ENCODE measurements around the gene STX17. TPM values are rescaled to one million over a fixed set of nuclear protein-coding genes. Genes with fewer than 3 reads are reported as not detected.

Gene STX17
- total and polyA plus RNA-seq, 10 of the 15 experiments (the other 5 are each of a cell fraction or from before 2014, with no cell fraction given), result 11.5 to 29.3 (median 20.0) TPM

DNA sequence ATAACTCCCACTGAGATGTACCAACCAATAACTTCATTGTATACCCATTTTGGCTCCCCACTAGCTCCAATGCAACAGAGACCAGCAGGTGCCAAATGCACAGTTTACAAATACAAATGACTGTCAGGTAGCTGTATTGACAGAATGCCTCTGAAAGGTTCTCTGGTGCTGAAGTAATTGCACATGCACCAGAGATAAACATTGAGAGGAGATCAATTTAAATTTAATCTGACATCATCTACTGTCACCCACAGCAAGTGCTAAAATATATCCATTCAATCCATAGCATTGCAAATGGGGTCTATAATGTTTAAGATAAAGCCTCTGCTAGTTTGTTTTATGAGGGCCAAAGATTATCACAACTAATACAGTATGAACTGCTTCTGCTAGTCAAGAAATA is 80.2 kb downstream of the STX17 start:
- TF ChIP-seq RFX5 (IDR thresholded peaks at IDR 0.05; ENCODE audit: low read depth, low read length) (no peak), ZZZ3 (IDR thresholded peaks at IDR 0.05; ENCODE audit: control insufficient read depth, insufficient read length, low read depth) (no peak), SMARCA5 (IDR thresholded peaks at IDR 0.05) (no peak), ZBTB11 (CRISPR knock-in tag; IDR thresholded peaks at IDR 0.05) (no peak), TCF3 (IDR thresholded peaks at IDR 0.05; ENCODE audit: borderline replicate concordance, insufficient read depth, low read depth, low read length) (no peak), SRF (IDR thresholded peaks at IDR 0.05; ENCODE audit: low read depth in 2 of 2, low read length in 2 of 2) (no peak), MTA2 (IDR thresholded peaks at IDR 0.05; ENCODE audit: low read depth) (no peak), ZNF592 (IDR thresholded peaks at IDR 0.05) (no peak), NR2F1 (conservative IDR thresholded peaks at IDR 0.05) (no peak), POU2F2 (IDR thresholded peaks at IDR 0.05; ENCODE audit: borderline replicate concordance, low read depth, low read length) (no peak)
- TF ChIP-seq, protein P1, sequence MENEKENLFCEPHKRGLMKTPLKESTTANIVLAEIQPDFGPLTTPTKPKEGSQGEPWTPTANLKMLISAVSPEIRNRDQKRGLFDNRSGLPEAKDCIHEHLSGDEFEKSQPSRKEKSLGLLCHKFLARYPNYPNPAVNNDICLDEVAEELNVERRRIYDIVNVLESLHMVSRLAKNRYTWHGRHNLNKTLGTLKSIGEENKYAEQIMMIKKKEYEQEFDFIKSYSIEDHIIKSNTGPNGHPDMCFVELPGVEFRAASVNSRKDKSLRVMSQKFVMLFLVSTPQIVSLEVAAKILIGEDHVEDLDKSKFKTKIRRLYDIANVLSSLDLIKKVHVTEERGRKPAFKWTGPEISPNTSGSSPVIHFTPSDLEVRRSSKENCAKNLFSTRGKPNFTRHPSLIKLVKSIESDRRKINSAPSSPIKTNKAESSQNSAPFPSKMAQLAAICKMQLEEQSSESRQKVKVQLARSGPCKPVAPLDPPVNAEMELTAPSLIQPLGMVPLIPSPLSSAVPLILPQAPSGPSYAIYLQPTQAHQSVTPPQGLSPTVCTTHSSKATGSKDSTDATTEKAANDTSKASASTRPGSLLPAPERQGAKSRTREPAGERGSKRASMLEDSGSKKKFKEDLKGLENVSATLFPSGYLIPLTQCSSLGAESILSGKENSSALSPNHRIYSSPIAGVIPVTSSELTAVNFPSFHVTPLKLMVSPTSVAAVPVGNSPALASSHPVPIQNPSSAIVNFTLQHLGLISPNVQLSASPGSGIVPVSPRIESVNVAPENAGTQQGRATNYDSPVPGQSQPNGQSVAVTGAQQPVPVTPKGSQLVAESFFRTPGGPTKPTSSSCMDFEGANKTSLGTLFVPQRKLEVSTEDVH (IDR thresholded peaks at IDR 0.05; ENCODE audit: low read depth, partially characterized antibody), result no peak
- RAD21 ChIA-PET (ENCODE audit: unreplicated experiment), result no interaction called here
- ATAC-seq (no peak), FAIRE-seq (no peak), DNase-seq (ENCODE audit: low read depth, low spot score) (no peak)
- Histone ChIP-seq H3K9me3 (replicated peaks; ENCODE audit: control insufficient read depth, insufficient read depth, low read length) (no peaks in the 10 kb centered on the region; the same call in 2 of the 3 replicates), H2AFZ (ENCODE audit: control insufficient read depth, low read depth, low read length) (no peak overlapping the region), H3K27me3 (replicated peaks in 1 of 2; ENCODE audit: control insufficient read depth in 2 of 2, insufficient read depth in 2 of 2, low read length in 1 of 2) (no peaks in the 10 kb centered on the region), H3K36me3 (ENCODE audit: control insufficient read depth in 2 of 2, insufficient read depth in 2 of 2, low read length in 1 of 2) (peaks cover 0 to 5% of the 10 kb centered on the region in 2 experiments; a peak in 3 of 4 replicates), H3K4me3 (no peak overlapping the region), H3K27ac (ENCODE audit: control insufficient read depth, insufficient read depth) (no peak overlapping the region), H3K4me2 (ENCODE audit: control insufficient read depth, insufficient read depth) (no peak overlapping the region), H3K4me1 (ENCODE audit: control insufficient read depth, insufficient read depth, low read length) (no peaks in the 10 kb centered on the region), H3K79me2 (ENCODE audit: control insufficient read depth, insufficient read depth, low read length) (no peaks in the 10 kb centered on the region), H4K20me1 (ENCODE audit: control insufficient read depth, insufficient read depth) (no peaks in the 10 kb centered on the region), H3K9ac (ENCODE audit: control insufficient read depth, insufficient read depth, low read length) (no peak overlapping the region)
- POLR2A ChIA-PET, result no interaction called here
- no TSS peak for BruUV-seq (replicated peaks)
- intact Hi-C loops (cut with micrococcal nuclease; ENCODE audit: unreplicated experiment), result no loop called here
- in situ Hi-C loops (cut with MboI), result no loop called here
- CTCF ChIA-PET, result interaction anchor here (0.8 to 0.9 kb wide), 2 partner anchors 26 to 82 kb away, joined by 3 read pairs; no protein-coding TSS in a partner anchor
- SMC1A ChIA-PET (ENCODE audit: uncharacterized antibody, unreplicated experiment), result interaction anchor here (0.7 to 1.3 kb wide), 3 partner anchors 10 to 176 kb away, joined by 3 read pairs; no protein-coding TSS in a partner anchor
